Suprapubic skin (tissue), 4 donors: ENCODE data around the gene SYDE2. TPM values are rescaled to one million over a fixed set of nuclear protein-coding genes. Genes with fewer than 3 reads are reported as not detected.

Source experiments
- DNase-seq, 2 donors: peaks; one replicate each; pipeline ENCODE4 v3.0.0-alpha.2; 2019; ENCODE audit warnings: low spot score in 2 of 2
- H3K27ac ChIP-seq: fragments of 200-600 bp; sonication (generic); one replicate; pipeline ENCODE4 v1.5.1; 2019
- H3K27me3 ChIP-seq: fragments of 200-600 bp; sonication (generic); one replicate; pipeline ENCODE4 v1.5.1; 2019
- H3K36me3 ChIP-seq: fragments of 200-600 bp; sonication (generic); one replicate; pipeline ENCODE4 v1.5.1; 2019
- H3K4me1 ChIP-seq: fragments of 200-600 bp; sonication (generic); one replicate; pipeline ENCODE4 v1.5.1; 2019
- H3K4me3 ChIP-seq: fragments of 200-600 bp; sonication (generic); one replicate; pipeline ENCODE4 v1.5.1; 2019; ENCODE audit warnings: mild to moderate bottlenecking
- H3K9me3 ChIP-seq: fragments of 200-600 bp; sonication (generic); one replicate; pipeline ENCODE4 v1.5.1; 2019
- CTCF ChIP-seq, 2 donors: fragments of 200-600 bp in 1 of 2; fragments of 450-650 bp in 1 of 2; sonication (generic) in 1 of 2; IDR thresholded peaks; one replicate each; pipeline ENCODE4 v1.5.1; 2016 to 2019; ENCODE audit warnings: antibody characterized with exemption in 2 of 2, mild to moderate bottlenecking in 1 of 2, moderate library complexity in 1 of 2
- EP300 ChIP-seq: sonication (generic); formaldehyde crosslinking; IDR thresholded peaks from one replicate; pipeline ENCODE4 v1.6.1; 2017; ENCODE audit warnings: antibody characterized with exemption
- POLR2A ChIP-seq, 2 donors: fragments of 450-650 bp; IDR thresholded peaks; one replicate each; pipeline ENCODE4 v1.6.1; 2017; ENCODE audit warnings: antibody characterized with exemption in 2 of 2, mild to moderate bottlenecking in 2 of 2, moderate library complexity in 2 of 2
- POLR2AphosphoS5 ChIP-seq, 3 donors: sonication (generic); formaldehyde crosslinking; IDR thresholded peaks; one replicate each; pipeline ENCODE4 v1.6.1; 2017; ENCODE audit warnings: antibody characterized with exemption in 3 of 3
- WGBS: methylation state at CpG from one replicate; pipeline ENCODE4 v1.1.5; 2018; 5-methylcytosine and 5-hydroxymethylcytosine counted together
- total RNA-seq, 4 donors: library from RNA; depleted of rRNA; stranded (reverse); fragments of >200 nt; gene quantifications; one replicate each; pipeline ENCODE4 v1.1.0, GENCODE V29; 2016

SYDE2 gene
- total RNA-seq, 4 donors from 2014 or later = 5.9 to 12.6 (median 10.1) TPM

DNA sequence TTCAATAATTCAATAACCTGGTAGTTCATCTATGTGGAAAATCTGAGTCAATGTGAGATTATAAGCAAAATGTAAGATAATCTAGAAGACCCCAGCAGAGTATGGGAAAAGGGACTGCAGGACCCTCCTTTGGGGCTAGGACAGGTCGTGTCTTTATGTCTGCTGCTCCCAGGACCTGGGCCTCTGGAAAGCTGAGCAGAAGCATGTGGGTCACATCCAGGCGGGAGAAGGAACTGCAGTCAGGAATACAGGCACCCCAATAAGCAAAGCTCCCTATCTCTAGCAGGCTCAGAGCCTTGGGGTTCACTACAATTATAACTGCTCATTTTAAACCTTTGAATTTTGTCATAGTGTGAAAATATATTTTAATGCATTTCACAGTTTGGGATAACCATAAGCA is 78.6 kb downstream of the SYDE2 start:
- H3K27me3 ChIP-seq = no peaks in the 10 kb centered on the region
- no peak overlapping the region for H3K4me3 ChIP-seq
- no peak for DNase-seq
- no peak overlapping the region for H3K27ac ChIP-seq
- TF ChIP-seq POLR2A (IDR thresholded peaks at IDR 0.05) (no peak), EP300 (no peak), POLR2AphosphoS5 (IDR thresholded peaks at IDR 0.05) (no peak), CTCF (IDR thresholded peaks at IDR 0.05) (no peak)
- H3K9me3 ChIP-seq = no peaks in the 10 kb centered on the region
- 83% methylated on average over 2 of the region's 2 CpGs for WGBS
- H3K4me1 ChIP-seq = no peaks in the 10 kb centered on the region
- no peaks in the 10 kb centered on the region for H3K36me3 ChIP-seq

DNA sequence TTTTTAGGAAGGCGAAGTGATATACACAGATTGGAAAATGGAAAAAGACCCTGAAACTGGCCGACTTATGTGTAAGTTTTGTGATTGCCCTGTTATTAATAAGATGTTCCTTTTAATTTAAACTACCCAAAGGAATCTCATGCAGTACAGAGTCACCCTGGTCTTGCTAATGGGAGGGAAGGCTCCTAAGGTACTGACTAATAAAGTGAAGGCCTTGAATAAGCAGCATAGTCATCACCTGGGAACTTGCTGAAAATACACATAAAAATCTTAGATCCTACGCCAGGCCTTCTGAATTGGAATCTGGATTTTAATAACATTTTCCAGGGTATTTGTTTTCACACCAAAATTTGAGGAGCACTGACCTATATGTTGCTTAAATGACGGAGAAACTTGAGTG is 79.1 kb downstream of the SYDE2 start:
- TF ChIP-seq POLR2AphosphoS5 (IDR thresholded peaks at IDR 0.05) (no peak), EP300 (no peak), CTCF (IDR thresholded peaks at IDR 0.05) (no peak), POLR2A (IDR thresholded peaks at IDR 0.05) (no peak)
- Histone ChIP-seq H3K27ac (no peak overlapping the region), H3K9me3 (no peaks in the 10 kb centered on the region), H3K27me3 (no peaks in the 10 kb centered on the region), H3K4me1 (no peaks in the 10 kb centered on the region), H3K36me3 (no peaks in the 10 kb centered on the region), H3K4me3 (no peak overlapping the region)
- DNase-seq = no peak
- 96% methylated on average over 4 of the region's 4 CpGs for WGBS

DNA sequence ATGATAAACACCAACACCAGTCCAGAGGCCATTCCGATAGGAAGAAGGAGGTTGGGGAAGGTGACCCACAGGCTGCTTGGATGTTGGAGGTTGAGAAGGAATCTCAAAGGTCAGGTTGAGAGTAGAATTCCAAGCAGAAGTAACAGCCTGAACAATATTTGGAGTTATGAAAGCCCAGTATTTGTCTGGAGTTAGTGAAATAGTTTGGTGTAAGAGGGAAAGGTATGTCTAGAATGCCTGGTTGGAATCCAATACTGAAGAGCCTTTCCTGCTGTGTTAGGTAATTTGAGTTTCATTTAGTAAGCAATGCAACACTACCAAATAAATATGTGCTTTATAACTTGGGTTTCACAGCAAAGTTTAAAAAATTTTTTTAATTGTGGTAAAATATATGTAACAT is 82.1 kb downstream of the SYDE2 start:
- WGBS = 85% methylated on average over 1 of the region's 1 CpG
- Histone ChIP-seq H3K27ac (no peak overlapping the region), H3K27me3 (no peaks in the 10 kb centered on the region), H3K4me3 (no peak overlapping the region), H3K4me1 (no peaks in the 10 kb centered on the region), H3K9me3 (no peaks in the 10 kb centered on the region), H3K36me3 (no peaks in the 10 kb centered on the region)
- no peak for DNase-seq
- TF ChIP-seq POLR2AphosphoS5 (IDR thresholded peaks at IDR 0.05) (no peak), POLR2A (IDR thresholded peaks at IDR 0.05) (no peak), CTCF (IDR thresholded peaks at IDR 0.05) (no peak), EP300 (no peak)

DNA sequence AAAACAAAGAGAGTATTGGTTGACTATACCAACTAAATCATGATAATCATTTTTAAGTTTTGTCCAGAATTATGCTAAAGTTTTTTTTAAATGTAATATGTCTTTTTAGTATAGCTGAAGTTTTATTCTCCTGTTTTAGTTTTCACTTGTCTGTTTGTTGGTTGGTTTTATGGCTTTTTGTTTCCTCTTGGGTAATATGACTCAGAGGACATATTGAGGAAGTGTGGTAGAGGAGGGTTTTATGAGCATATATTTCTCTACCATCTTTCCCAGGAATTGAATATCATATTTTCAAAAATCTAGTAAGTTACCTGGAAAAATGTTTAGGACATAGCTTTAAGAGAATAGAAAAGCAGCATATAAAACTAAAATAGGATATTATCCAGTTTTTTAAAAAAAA is 84.0 kb downstream of the SYDE2 start:
- Histone ChIP-seq H3K27ac (no peak overlapping the region), H3K36me3 (no peaks in the 10 kb centered on the region), H3K4me1 (no peaks in the 10 kb centered on the region), H3K27me3 (no peaks in the 10 kb centered on the region), H3K4me3 (no peak overlapping the region), H3K9me3 (no peaks in the 10 kb centered on the region)
- DNase-seq = no peak
- no peak for TF ChIP-seq CTCF (IDR thresholded peaks at IDR 0.05)
- no peak for TF ChIP-seq POLR2A (IDR thresholded peaks at IDR 0.05)
- no peak for TF ChIP-seq POLR2AphosphoS5 (IDR thresholded peaks at IDR 0.05)
- no peak for TF ChIP-seq EP300

GRCh38 chr1:85115933-85116332 is 84.9 kb downstream of the SYDE2 start:
- H3K27ac ChIP-seq = no peak overlapping the region
- no peaks in the 10 kb centered on the region for H3K9me3 ChIP-seq
- TF ChIP-seq EP300 = no peak
- no peak for TF ChIP-seq CTCF (IDR thresholded peaks at IDR 0.05)
- no peak for TF ChIP-seq POLR2A (IDR thresholded peaks at IDR 0.05)
- TF ChIP-seq POLR2AphosphoS5 (IDR thresholded peaks at IDR 0.05) = no peak
- 96% methylated on average over 2 of the region's 2 CpGs for WGBS
- H3K4me3 ChIP-seq = no peak overlapping the region
- no peaks in the 10 kb centered on the region for H3K27me3 ChIP-seq
- no peak for DNase-seq
- H3K36me3 ChIP-seq = no peaks in the 10 kb centered on the region
- no peaks in the 10 kb centered on the region for H3K4me1 ChIP-seq
